ENCODE data around the gene EPHB2.

- TF ChIP-seq POLR2A (IDR thresholded peaks at IDR 0.05) (no peak), CTCF (IDR thresholded peaks at IDR 0.05) (no peak)
Measured at GRCh38 chr1:22912311-22912710, 201.7 kb downstream of the EPHB2 start.
